ENCODE measurements around the gene GDF2.

The GDF2 gene

DNA sequence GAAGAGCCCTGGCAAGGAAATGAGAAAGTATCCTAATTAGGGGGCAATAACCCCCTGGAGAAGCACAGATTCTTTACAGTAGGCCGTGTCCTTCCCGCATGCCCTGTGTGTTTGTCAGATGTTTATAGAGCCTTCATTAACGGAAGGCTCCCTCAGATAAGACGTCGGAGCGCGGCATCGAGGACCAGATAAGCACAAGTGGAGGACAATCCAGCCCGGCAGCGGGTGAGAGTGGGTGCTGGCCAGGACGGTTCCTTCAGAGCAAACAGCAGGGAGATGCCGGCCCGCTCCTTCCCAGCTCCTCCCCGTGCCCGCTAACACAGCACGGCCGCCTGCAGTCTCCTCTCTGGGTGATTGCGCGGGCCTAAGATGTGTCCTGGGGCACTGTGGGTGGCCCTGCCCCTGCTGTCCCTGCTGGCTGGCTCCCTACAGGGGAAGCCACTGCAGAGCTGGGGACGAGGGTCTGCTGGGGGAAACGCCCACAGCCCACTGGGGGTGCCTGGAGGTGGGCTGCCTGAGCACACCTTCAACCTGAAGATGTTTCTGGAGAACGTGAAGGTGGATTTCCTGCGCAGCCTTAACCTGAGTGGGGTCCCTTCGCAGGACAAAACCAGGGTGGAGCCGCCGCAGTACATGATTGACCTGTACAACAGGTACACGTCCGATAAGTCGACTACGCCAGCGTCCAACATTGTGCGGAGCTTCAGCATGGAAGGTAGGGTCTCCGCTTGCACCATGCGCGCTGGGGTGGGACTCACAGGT is at the start of gene GDF2:
Gene GDF2 (plus strand): TSS at position 155 of the 762 bp plus-strand sequence. CDS start 215 bp downstream, at position 370.
- DNase-seq: no peak

- DNase-seq: no peak
Observed at GRCh38 chr10:47276071-47276470, 46.2 kb upstream of the GDF2 start.

DNA sequence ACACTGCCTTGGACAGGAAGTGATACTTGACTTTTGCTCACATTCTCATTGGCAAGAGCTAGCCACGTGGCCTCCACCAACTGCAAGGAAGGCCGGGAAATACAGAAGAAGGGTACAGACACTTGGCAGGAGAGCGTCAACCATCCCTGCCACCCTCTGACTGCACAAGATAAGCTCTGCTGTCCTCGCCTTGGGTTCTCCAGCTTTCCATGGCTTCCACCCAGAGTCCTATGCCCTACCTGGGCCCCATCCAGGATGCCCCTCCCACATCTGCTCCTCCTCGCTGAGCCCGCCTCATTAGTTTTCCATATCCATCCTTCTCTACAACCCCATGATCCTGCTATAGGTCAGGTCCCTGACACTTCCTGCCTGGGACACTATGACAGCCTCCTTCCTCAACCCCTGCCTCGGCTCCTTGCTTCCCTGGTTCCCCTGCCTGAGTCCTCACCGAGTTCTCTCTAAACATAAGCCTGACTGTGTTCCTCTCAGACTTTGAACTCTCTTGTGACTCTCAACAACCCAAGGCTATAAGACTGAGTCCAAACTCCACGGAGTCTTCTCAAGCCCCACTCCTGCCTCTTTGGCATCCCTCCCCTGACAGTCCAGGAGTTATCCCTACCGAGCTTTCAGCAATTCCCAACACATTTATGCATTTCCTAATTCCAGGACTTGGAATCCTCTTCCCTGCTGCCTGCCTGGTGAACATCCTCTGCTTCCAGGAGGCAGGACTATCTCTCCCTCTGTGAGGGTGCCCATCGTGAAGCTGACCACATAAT is 45.5 kb upstream of the GDF2 start:
- no peak for DNase-seq

GRCh38 chr10:47277352-47278151 is 44.7 kb upstream of the GDF2 start:
- DNase-seq: no peak

DNA sequence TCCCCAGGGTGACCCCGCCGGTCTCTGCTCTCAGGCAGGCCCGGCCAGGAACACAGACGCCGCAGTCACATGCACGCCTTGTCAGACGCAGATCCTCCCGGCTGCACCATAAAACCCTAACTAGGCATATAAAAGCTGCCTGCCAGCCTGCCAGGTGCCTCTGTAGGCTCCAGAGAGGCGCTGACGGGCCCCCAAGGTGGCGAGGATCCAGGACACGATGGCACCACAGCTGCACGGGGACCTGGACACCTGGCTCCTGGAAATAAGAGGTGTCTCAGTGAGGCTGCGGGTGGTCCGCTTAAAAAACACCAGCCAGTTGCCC is 44.1 kb upstream of the GDF2 start:
- no peak for DNase-seq

DNA sequence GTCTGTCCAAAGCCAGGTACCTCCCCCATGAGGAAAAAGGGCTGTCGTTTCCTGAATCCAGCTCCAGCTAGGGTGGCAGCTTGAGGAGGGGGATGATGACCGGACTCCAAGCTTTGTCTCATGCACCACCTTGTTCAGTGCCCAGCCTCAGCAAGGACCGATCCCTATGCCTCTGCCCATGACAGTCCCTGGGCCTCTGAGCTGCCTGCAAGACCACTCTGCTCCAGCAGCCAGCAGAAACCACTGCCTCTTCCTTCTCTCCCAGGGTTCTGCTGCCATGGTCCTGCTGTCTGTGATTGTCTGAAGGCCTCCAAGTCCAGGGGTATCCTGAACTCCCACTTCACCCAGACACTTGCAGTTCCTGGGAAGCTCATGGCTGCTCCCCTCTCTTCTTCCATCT is 43.5 kb upstream of the GDF2 start:
- DNase-seq: no peak

DNA sequence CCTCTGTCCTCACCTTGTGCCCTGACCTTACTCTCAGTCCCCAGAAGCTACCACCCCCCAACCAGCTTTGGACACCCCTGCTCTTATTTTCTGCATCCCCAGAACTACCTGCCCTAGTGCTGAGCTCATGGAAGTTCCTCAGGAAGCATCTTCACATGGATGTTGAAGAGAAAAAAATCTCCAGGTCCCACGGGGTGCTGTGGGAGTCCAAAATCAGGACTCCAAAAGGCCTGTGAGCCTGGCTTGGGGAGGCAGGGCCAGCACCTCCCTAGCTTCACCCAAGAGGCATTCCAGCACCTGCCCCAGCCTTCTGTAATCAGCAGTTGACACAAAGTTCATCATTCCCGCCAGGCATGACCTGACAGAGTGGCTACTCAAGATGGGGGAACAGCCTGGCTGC is 43.0 kb upstream of the GDF2 start:
- DNase-seq: no peak

- no peak for DNase-seq
Observed at GRCh38 chr10:47282005-47282656, 40.1 kb upstream of the GDF2 start.

- no peak for DNase-seq
Observed at GRCh38 chr10:47282657-47283018, 39.6 kb upstream of the GDF2 start.

- no peak for DNase-seq
Observed at GRCh38 chr10:47283101-47283630, 39.1 kb upstream of the GDF2 start.

GRCh38 chr10:47283848-47284247 is 38.4 kb upstream of the GDF2 start:
- no peak for DNase-seq

DNA sequence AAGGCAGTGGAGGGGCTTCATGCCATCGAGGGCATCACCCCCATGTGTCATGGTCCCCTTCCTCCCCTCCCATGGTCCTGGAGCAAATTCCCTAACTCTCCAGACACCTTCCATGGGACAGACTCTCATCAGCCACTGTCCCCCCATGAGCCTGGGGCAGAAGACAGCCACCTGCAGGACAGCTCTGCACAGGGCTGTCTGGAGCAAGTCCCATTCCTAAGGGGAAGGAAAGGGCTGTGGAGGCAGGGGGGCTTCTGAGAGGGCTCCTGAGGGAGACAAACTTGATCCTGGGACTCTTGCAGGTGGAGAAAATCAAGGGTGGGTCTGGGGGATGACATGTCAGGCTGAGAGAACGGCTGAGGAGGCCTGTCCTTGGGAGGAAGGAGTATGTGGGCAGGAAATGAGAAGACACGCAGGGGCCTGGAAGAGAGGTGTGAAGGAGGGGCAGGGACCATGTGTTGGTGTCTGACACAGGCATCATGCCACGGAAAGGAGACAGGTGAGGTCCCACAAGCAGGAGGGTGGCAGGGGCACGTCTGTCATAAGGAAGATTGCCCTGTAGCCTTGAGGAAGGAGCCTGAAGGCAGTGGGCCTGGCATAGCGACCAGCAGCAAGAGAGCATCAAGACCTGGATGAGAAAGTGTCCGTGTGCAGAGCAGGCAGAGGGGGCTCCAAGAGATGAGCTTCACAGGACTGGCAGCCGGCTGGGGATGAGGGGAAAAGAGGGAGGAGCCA is 36.7 kb upstream of the GDF2 start:
- DNase-seq: no peak

DNA sequence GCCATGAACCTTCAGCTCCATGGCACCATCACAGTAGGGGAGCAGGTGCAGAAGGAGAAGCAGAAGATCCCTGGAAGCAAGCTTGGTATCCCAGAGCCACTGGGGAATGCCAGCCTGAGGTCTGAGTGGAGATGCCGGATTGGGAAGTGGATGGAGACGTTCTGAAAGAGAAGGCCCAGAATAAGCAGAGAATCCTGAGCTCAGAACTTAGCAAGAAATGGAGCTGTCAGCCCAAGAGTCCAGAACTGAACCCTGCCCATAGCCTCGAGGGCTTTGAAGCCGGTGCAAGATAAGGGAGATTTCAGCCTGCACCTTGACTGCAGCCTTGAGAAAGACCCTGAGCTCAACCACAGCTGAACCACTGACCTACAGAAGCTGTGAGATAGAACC is 36.1 kb upstream of the GDF2 start:
- DNase-seq: no peak

GRCh38 chr10:47286591-47287315 is 35.5 kb upstream of the GDF2 start:
- no peak for DNase-seq

- no peak for DNase-seq
Observed at GRCh38 chr10:47287365-47287802, 34.9 kb upstream of the GDF2 start.

- no peak for DNase-seq
Observed at GRCh38 chr10:47287805-47288204, 34.4 kb upstream of the GDF2 start.

DNA sequence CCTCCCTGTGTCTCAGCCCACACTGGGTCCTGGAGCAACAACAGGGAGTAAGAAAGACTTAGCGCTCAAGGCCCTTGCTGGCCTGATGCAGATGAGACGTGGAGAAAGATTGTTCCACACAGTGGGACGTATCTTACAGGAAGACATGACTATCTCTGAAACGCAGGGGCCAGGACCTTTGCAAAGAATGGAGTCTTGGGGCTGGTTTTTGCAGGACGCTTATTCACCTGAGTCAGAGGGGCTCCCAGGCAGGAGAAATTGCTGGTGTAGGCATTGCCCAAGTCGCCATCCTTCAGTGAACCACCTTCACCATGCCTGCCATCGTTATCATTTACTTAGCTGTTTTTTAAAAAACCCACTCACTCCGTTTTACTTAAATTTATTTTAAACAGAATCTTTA is 34.0 kb upstream of the GDF2 start:
- no peak for DNase-seq

DNA sequence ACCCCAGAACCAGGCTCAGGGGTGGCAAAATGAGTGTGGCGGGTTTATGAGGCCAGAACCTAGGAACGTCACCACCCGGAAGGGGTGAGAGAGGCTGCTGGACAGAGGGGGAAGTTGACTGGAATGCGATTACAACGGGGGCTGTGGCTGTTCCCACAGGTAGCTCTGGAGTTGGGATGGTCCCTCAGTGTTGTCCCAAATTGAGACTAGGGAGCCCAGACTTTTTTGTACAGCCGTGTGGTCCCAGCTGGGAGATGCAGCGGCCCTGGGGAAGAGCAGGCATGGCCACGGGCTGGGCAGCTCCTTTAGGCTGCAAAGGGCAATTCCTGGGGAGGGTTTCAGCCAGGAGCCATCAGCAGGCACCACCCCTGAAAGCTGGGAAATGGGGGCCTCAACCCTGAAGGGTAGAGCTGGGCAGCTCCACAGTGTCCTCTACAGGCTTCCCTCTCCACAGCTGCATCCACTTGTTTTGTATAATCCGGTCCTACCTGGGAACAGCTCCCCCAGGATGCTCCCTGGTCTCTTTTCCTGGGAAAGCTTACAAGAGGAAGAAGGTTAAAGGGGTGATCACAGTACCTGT is 33.2 kb upstream of the GDF2 start:
- DNase-seq: no peak

GRCh38 chr10:47289921-47290320 is 32.3 kb upstream of the GDF2 start:
- DNase-seq: no peak

DNA sequence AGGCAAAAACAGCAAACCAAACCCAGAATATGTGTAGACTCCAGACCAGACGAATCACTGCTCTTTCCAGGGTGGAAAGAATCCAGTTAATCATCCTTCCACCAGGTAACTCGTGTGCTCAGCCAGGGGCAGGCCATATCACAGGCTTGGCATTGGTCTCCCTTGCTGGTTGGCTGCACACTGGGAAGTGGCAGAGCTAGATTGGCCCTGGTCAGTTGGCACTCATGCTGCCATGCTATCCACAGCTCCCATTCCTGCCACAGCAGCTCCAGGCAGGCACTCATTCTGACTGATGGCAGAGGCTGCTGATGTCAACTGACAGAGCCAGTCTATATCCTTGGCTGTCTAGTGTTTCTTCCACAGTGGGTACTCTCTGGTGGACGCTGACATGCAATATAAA is 31.9 kb upstream of the GDF2 start:
- DNase-seq: no peak

DNA sequence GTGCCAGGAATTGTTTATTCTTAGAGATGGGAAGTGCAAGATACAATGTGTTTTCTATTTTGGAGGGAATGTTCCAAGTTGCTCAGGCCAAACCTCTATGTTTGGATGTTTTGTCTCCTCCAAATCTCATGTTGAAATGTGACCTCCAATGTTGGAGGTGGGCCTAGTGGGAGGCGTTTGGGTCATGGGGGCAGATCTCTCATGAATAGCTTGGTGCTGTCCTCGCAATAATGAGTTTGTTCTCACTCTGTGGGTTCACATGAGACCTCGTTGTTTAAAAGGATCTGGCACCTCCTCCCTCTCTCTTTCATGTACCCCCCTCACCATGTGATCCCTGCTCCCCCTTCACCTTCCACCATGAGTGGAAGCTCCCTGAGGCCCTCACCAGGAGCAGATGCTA is 30.6 kb upstream of the GDF2 start:
- no peak for DNase-seq

Data from NCI-H1092 (cell line).